Esophagus mucosa (tissue), 1 donor: ENCODE measurements around the gene PPP1R12C. TPM values are rescaled to one million over a fixed set of nuclear protein-coding genes. Genes with fewer than 3 reads are reported as not detected.

Experiments used
- ATAC-seq: fragments of 200-7000 bp; cut with Tn5 transposase; one replicate; pipeline ENCODE4 v1.9.1; 2020
- total RNA-seq: library from RNA; stranded (reverse); gene quantifications from one replicate; pipeline ENCODE4 v1.2.4, GENCODE V29; 2023
- donor health status: DM: yes; HTN: yes; CAD: no.

The PPP1R12C gene
- total RNA-seq, 1 donor from 2014 or later: 33.3 TPM

- ATAC-seq: no peak
These were observed 74.7 kb downstream of the PPP1R12C start for GRCh38 chr19:55042688-55043087.

DNA sequence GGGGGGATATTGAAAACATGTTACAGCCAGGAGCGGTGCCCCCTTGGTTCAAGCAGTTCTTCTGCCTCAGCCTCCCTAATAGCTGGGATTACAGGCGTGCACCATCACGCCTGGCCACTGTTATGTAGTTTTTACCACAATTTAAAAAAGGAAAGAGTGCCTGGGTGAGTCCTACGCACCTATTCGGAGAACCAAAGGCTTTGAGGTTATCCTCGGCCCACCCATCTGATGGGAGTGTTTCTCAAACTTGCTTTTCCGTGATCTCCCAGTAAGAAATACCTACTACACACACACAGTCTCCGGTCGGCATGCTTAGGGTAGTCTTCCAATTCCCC, 75.1 kb downstream of the PPP1R12C start:
- ATAC-seq: no peak

GRCh38 chr19:55041627-55042343, 75.7 kb downstream of the PPP1R12C start:
- ATAC-seq: no peak

- no peak for ATAC-seq
These were observed 76.2 kb downstream of the PPP1R12C start for GRCh38 chr19:55041244-55041626.

Other genes starting within 250 kb of the PPP1R12C start
- 0.16 TPM for gene FCAR, start 243.4 kb downstream of the PPP1R12C start, total RNA-seq
- gene NCR1, start 211.5 kb downstream of the PPP1R12C start, total RNA-seq: 0.44 TPM
- gene NLRP7, start 170.1 kb downstream of the PPP1R12C start, total RNA-seq: not detected
- 71.6 TPM for gene NLRP2, start 151.3 kb downstream of the PPP1R12C start, total RNA-seq
- gene GP6, start 79.4 kb downstream of the PPP1R12C start, total RNA-seq: 0.40 TPM
- 33.7 TPM for gene RDH13, start 54.5 kb downstream of the PPP1R12C start, total RNA-seq
- gene EPS8L1, start 41.8 kb downstream of the PPP1R12C start, total RNA-seq: 199 TPM
- 9.4 TPM for gene TNNT1, start 31.6 kb upstream of the PPP1R12C start, total RNA-seq
- gene TNNI3, start 40.1 kb upstream of the PPP1R12C start, total RNA-seq: not detected
- 1.9 TPM for gene DNAAF3, start 49.0 kb upstream of the PPP1R12C start, total RNA-seq
- gene SYT5, start 62.7 kb upstream of the PPP1R12C start, total RNA-seq: not detected
- 3.6 TPM for gene PTPRH, start 91.9 kb upstream of the PPP1R12C start, total RNA-seq
- 1.8 TPM for gene TMEM86B, start 111.1 kb upstream of the PPP1R12C start, total RNA-seq
- 47.4 TPM for gene PPP6R1, start 141.4 kb upstream of the PPP1R12C start, total RNA-seq
- gene HSPBP1, start 162.5 kb upstream of the PPP1R12C start, total RNA-seq: 31.2 TPM
- 0.28 TPM for gene BRSK1, start 166.4 kb upstream of the PPP1R12C start, total RNA-seq
- not detected for gene TMEM150B, start 207.7 kb upstream of the PPP1R12C start, total RNA-seq
- 4.4 TPM for gene KMT5C, start 222.2 kb upstream of the PPP1R12C start, total RNA-seq
- 0.56 TPM for gene COX6B2, start 237.1 kb upstream of the PPP1R12C start, total RNA-seq
- not detected for gene GARIN5B, start 245.6 kb upstream of the PPP1R12C start, total RNA-seq